HG03342 (cell line): ENCODE data around the gene CORO2A.
"Not testable (repeated sequence)": the region's sequence is repeated elsewhere in the genome, so short reads cannot be mapped to it uniquely, and the experiment has no call there.

ENCODE experiments used
- ATAC-seq: cut with Tn5 transposase; IDR thresholded peaks from one replicate; pipeline ENCODE4 v1.9.1; 2021; ENCODE audit warnings: mild to moderate bottlenecking, moderate library complexity; ENCODE audit not compliant: unreplicated experiment

Gene CORO2A

DNA sequence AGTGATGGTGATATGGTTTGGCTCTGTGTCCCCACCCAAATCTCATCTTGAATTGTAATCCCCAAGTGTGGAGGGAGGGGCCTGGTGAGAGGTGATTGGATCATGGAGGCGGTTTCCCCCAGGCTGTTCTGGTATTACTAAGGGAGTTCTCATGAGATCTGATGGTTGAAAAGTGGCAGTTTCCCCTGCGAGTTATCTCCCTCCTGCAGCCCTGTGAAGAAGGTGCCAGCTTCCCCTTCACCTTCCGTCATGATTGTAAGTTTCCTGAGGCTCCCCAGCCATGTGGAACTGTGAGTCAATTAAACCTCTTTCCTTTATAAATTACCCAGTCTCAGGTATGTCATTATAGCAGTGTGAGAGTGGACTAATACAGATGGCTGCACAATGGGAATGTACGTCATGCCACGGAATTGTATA is 17.9 kb downstream of the CORO2A start:
- not testable (repeated sequence) for ATAC-seq

DNA sequence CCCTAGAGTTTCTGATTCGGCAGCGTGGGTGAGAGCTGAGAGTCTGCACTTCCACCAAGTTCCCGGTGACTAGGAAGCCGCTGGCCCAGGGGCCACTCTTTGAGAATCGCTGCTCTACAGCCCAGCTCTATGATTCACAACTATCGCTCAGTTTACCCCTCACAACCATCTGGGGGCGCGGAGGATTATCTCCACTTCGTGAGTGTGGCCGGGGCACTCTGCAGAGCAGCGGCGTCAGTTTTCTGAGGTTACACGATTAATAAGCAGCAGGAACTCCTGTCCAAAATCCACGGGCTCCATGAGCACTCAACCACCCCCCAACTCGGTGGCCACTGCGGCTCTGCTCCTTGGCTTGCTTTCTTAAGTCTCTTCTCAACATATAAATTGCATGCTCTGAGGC is 19.3 kb downstream of the CORO2A start:
- ATAC-seq: no peak

DNA sequence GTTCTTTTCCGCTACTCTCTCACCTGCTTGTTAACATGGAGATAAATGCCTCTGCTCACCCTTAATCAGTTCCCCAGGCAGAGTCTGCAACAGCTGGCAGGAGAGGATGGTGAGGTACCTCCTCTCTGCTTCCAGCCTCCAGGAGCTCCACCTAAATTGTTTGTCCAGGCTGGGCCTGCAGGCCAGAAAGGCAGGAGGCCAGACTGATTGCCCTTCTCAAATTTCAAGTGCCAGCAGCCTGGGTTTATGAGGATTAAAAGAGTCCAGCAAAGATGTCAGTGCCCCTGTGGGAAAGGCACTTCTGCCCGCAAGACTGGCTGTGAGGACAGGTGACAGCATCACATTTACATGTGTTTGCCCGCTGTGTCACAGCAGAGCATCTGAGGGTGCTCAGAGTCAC is 19.8 kb downstream of the CORO2A start:
- ATAC-seq: no peak

- no peak for ATAC-seq
These were observed 21.1 kb downstream of the CORO2A start for GRCh38 chr9:98171176-98171925.

GRCh38 chr9:98168941-98169488 is 23.4 kb downstream of the CORO2A start:
- peak; percentile 98 for ATAC-seq

- ATAC-seq: no peak
These were observed 24.2 kb downstream of the CORO2A start for GRCh38 chr9:98168153-98168780.

DNA sequence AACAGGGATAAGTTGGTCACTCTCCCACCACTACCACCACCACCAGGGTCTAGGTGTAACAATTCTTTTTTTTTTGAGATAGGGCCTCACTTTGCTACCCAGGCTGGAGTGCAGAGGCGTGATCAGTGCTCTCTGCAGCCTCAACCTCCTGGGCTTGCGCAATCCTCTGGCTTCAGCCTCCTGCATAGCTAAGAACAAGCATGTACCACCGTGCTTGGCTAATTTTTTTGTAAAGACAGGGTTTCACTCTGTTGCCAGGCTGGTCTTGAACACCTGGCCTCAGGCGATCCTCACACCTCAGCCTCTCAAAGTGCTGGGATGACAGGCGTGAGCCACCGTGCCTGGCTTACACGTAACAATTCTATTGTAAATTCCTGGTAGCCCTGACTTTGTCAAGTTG is 27.5 kb downstream of the CORO2A start:
- ATAC-seq: no peak

GRCh38 chr9:98162613-98163012 is 29.8 kb downstream of the CORO2A start:
- ATAC-seq: no peak

DNA sequence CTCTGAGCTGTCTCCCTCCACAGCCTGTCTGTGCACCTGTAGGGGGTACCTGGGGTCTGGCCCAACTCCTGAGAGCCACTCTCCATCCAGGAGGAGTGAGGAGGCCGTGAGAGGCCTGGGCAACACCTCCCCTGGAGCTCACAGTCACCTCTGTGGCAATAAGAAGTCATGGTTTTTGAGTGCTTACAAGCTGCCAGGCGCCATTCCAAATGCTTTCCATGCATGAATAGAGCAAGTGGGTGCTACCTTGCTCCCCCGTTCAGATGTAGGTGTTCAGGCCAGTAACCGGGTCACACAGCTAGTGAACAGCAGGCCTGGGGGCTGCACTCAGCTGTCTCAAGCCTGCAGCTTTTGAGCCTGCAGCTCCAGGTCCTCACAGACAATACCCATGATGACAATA is 30.6 kb downstream of the CORO2A start:
- ATAC-seq: no peak

- no peak for ATAC-seq
These were observed 32.6 kb downstream of the CORO2A start for GRCh38 chr9:98159790-98160189.

- ATAC-seq: no peak
These were observed 33.1 kb downstream of the CORO2A start for GRCh38 chr9:98159301-98159700.

- ATAC-seq: no peak
These were observed 34.2 kb downstream of the CORO2A start for GRCh38 chr9:98158071-98158831.

- ATAC-seq: no peak
These were observed 35.1 kb downstream of the CORO2A start for GRCh38 chr9:98157372-98157771.

GRCh38 chr9:98154678-98155077 is 37.8 kb downstream of the CORO2A start:
- ATAC-seq: no peak

DNA sequence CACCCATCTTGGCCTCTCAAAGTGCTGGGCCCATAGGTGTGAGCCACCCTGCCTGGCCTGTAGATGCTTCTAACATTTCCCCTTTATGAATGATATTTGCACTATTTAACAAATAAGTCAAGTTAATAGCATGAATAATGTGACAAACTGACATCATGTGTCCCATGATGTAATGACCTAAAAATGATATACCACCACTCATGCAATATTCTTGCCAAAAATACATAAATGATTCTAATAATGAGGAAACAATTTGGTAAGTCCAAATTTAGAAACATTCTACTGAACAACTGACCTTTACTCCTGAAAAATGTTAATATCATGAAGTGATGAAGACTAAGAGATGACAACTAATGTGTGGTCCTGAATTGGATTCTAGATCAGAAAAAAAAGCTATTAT is 39.9 kb downstream of the CORO2A start:
- ATAC-seq: no peak

GRCh38 chr9:98150721-98151120 is 41.7 kb downstream of the CORO2A start:
- no peak for ATAC-seq

- ATAC-seq: no peak
These were observed 42.3 kb downstream of the CORO2A start for GRCh38 chr9:98150164-98150563.

- no peak for ATAC-seq
These were observed 43.0 kb downstream of the CORO2A start for GRCh38 chr9:98149422-98149821.

- no peak for ATAC-seq
These were observed 44.0 kb downstream of the CORO2A start for GRCh38 chr9:98148486-98148885.

GRCh38 chr9:98147582-98147981 is 44.9 kb downstream of the CORO2A start:
- ATAC-seq: no peak

- peak; percentile 59 for ATAC-seq
These were observed 46.1 kb downstream of the CORO2A start for GRCh38 chr9:98146101-98146991.
